ENCODE results near the gene ZNF266. TPM values are rescaled to one million over a fixed set of nuclear protein-coding genes. Genes with fewer than 3 reads are reported as not detected.

Gene ZNF266
- total RNA-seq (ENCODE audit: unreplicated experiment) = 20.9 TPM
- long read RNA-seq, partial matches to known transcripts = 0 of 4 reads
- long read RNA-seq, other reads (novel, unspliced or antisense) = 4 of 4 reads

- DNase-seq (ENCODE audit: low spot score) = peak; percentile 90
- H3K4me1 Mint-ChIP-seq (ENCODE audit: unreplicated experiment) = peaks cover 4% of the 10 kb centered on the region
- H3K36me3 Mint-ChIP-seq (ENCODE audit: low read depth, unreplicated experiment) = peaks cover 14% of the 10 kb centered on the region
- peak within 1 kb of the TSS; percentile 93 for H3K4me3 Mint-ChIP-seq (ENCODE audit: unreplicated experiment)
- H3K27ac Mint-ChIP-seq (ENCODE audit: unreplicated experiment) = peak within 1 kb of the TSS; percentile 81
- peaks cover 7% of the 10 kb centered on the region for H3K9me3 Mint-ChIP-seq (ENCODE audit: unreplicated experiment)
- TF ChIP-seq CTCF (IDR thresholded peaks at IDR 0.05; ENCODE audit: unreplicated experiment) = peak; percentile 64
- H3K27me3 Mint-ChIP-seq (ENCODE audit: unreplicated experiment) = peaks cover 1% of the 10 kb centered on the region
These were observed at the start of gene ZNF266 for GRCh38 chr19:9435279-9436268. Gene ZNF266, minus strand, starts transcription at chr19:9435573. Its CDS starts 15,484 bp downstream, at chr19:9420089.

GRCh38 chr19:9485140-9485539, 49.8 kb upstream of the ZNF266 start:
- peaks cover 13% of the 10 kb centered on the region for H3K9me3 Mint-ChIP-seq (ENCODE audit: unreplicated experiment)
- no peak overlapping the region for H3K4me3 Mint-ChIP-seq (ENCODE audit: unreplicated experiment)
- H3K27ac Mint-ChIP-seq (ENCODE audit: unreplicated experiment) = no peak overlapping the region

GRCh38 chr19:9474975-9475374, 39.6 kb upstream of the ZNF266 start:
- DNase-seq (ENCODE audit: low spot score) = no peak
- Mint-ChIP-seq H3K4me1 (ENCODE audit: unreplicated experiment) (no peaks in the 10 kb centered on the region), H3K9me3 (ENCODE audit: unreplicated experiment) (peaks cover 29% of the 10 kb centered on the region), H3K36me3 (ENCODE audit: low read depth, unreplicated experiment) (no peaks in the 10 kb centered on the region), H3K27ac (ENCODE audit: unreplicated experiment) (no peak overlapping the region), H3K4me3 (ENCODE audit: unreplicated experiment) (no peak overlapping the region), H3K27me3 (ENCODE audit: unreplicated experiment) (peaks cover 3% of the 10 kb centered on the region)
- no peak for TF ChIP-seq CTCF (IDR thresholded peaks at IDR 0.05; ENCODE audit: unreplicated experiment)

More at GRCh38 chr19:9485140-9485539, 49.8 kb upstream of the ZNF266 start:
- H3K36me3 Mint-ChIP-seq (ENCODE audit: low read depth, unreplicated experiment) = peaks cover 8% of the 10 kb centered on the region
- TF ChIP-seq CTCF (IDR thresholded peaks at IDR 0.05; ENCODE audit: unreplicated experiment) = no peak
- DNase-seq (ENCODE audit: low spot score) = no peak
- H3K27me3 Mint-ChIP-seq (ENCODE audit: unreplicated experiment) = peaks cover 8% of the 10 kb centered on the region
- no peaks in the 10 kb centered on the region for H3K4me1 Mint-ChIP-seq (ENCODE audit: unreplicated experiment)

- Mint-ChIP-seq H3K4me3 (ENCODE audit: unreplicated experiment) (no peak overlapping the region), H3K27ac (ENCODE audit: unreplicated experiment) (no peak overlapping the region), H3K36me3 (ENCODE audit: low read depth, unreplicated experiment) (peaks cover 6% of the 10 kb centered on the region), H3K27me3 (ENCODE audit: unreplicated experiment) (peaks cover 2% of the 10 kb centered on the region), H3K4me1 (ENCODE audit: unreplicated experiment) (no peaks in the 10 kb centered on the region), H3K9me3 (ENCODE audit: unreplicated experiment) (peaks cover 28% of the 10 kb centered on the region)
- DNase-seq (ENCODE audit: low spot score) = no peak
- TF ChIP-seq CTCF (IDR thresholded peaks at IDR 0.05; ENCODE audit: unreplicated experiment) = no peak
These were observed 31.8 kb upstream of the ZNF266 start for GRCh38 chr19:9467161-9467560.

GRCh38 chr19:9461938-9462337, 26.6 kb upstream of the ZNF266 start:
- Mint-ChIP-seq H3K9me3 (ENCODE audit: unreplicated experiment) (peaks cover 33% of the 10 kb centered on the region), H3K27me3 (ENCODE audit: unreplicated experiment) (no peaks in the 10 kb centered on the region), H3K27ac (ENCODE audit: unreplicated experiment) (no peak overlapping the region), H3K4me1 (ENCODE audit: unreplicated experiment) (no peaks in the 10 kb centered on the region), H3K36me3 (ENCODE audit: low read depth, unreplicated experiment) (peaks cover 6% of the 10 kb centered on the region), H3K4me3 (ENCODE audit: unreplicated experiment) (no peak overlapping the region)
- no peak for DNase-seq (ENCODE audit: low spot score)
- no peak for TF ChIP-seq CTCF (IDR thresholded peaks at IDR 0.05; ENCODE audit: unreplicated experiment)
